K562 (cell line): ENCODE data around the gene TMEM120B. TPM values are rescaled to one million over a fixed set of nuclear protein-coding genes. Genes with fewer than 3 reads are reported as not detected.
A peak's percentile ranks its signal among the peaks of the same experiment; 100 is the strongest.

Experiments
- ARID3A ChIP-seq: IDR thresholded peaks from 2 replicates; pipeline ENCODE4 v1.6.1; 2012; ENCODE audit warnings: low read depth, low read length, improper control_type of control experiment, borderline replicate concordance
- ETV6 ChIP-seq, 3 experiments: fragments of 150-350 bp in 1 of 3; sonication (generic) in 1 of 3; formaldehyde crosslinking in 1 of 3; IDR thresholded peaks; 2 replicates each; pipeline versions ENCODE4 v1.6.1 to v1.8.0; 2014 to 2022; ENCODE audit warnings: borderline replicate concordance in 2 of 3, low read depth in 2 of 3, antibody characterized with exemption in 1 of 3, low read length in 1 of 3, mild to moderate bottlenecking in 1 of 3, missing genetic modification reagents in 1 of 3
- FOXK1 ChIP-seq: sonication (generic); formaldehyde crosslinking; IDR thresholded peaks from 2 replicates; pipeline ENCODE4 v1.8.0; 2022; ENCODE audit warnings: missing genetic modification reagents, mild to moderate bottlenecking, borderline replicate concordance
- JUN ChIP-seq, 2 experiments: sonication (generic) in 1 of 2; formaldehyde crosslinking in 1 of 2; IDR thresholded peaks; 2 replicates each; pipeline versions ENCODE4 v1.6.1 to v1.8.0; 2012 to 2022; ENCODE audit warnings: borderline replicate concordance in 2 of 2, mild to moderate bottlenecking in 2 of 2, improper control_type of control experiment in 1 of 2, low read depth in 1 of 2, low read length in 1 of 2, missing genetic modification reagents in 1 of 2
- MTA1 ChIP-seq: fragments of 450-650 bp; IDR thresholded peaks from 2 replicates; pipeline ENCODE4 v1.6.1; 2017; ENCODE audit warnings: borderline replicate concordance
- MYC ChIP-seq, 2 experiments: fragments of 250-450 bp in 1 of 2; sonication (Bioruptor Pico) in 1 of 2; IDR thresholded peaks; 2 replicates each; pipeline versions ENCODE4 v1.5.1 to v1.6.1; 2012 to 2021; ENCODE audit warnings: low read depth in 2 of 2, borderline replicate concordance in 1 of 2, improper control_type of control experiment in 1 of 2, low read length in 1 of 2, mild to moderate bottlenecking in 1 of 2, moderate library complexity in 1 of 2
- SRF ChIP-seq, 2 experiments: fragments of 250-450, 450-650 bp in 1 of 2; sonication (Bioruptor Pico) in 1 of 2; sonication (generic) in 1 of 2; formaldehyde crosslinking; IDR thresholded peaks; 2 replicates each; pipeline versions ENCODE4 v1.5.0 to v1.5.1; 2020 to 2022; ENCODE audit warnings: mild to moderate bottlenecking in 1 of 2, missing genetic modification reagents in 1 of 2
- STAT6 ChIP-seq: sonication (generic); formaldehyde crosslinking; IDR thresholded peaks from 2 replicates; pipeline ENCODE4 v1.8.1; 2023; ENCODE audit warnings: mild to moderate bottlenecking, missing genetic modification reagents
- TFAP4 ChIP-seq: sonication (generic); formaldehyde crosslinking; IDR thresholded peaks from 2 replicates; pipeline ENCODE4 v1.8.0; 2022; ENCODE audit warnings: missing genetic modification reagents, mild to moderate bottlenecking, moderate library complexity, borderline replicate concordance
- ZFP30 ChIP-seq: fragments of 250-450 bp; sonication (Bioruptor Pico); IDR thresholded peaks from 2 replicates; pipeline ENCODE4 v1.8.0; 2022; ENCODE audit warnings: moderate library complexity, mild to moderate bottlenecking, inconsistent platforms, borderline replicate concordance
- ZNF217 ChIP-seq: sonication (generic); formaldehyde crosslinking; IDR thresholded peaks from 2 replicates; pipeline ENCODE4 v1.8.0; 2022; ENCODE audit warnings: mild to moderate bottlenecking, missing genetic modification reagents
- polyA plus RNA-seq, 8 experiments: library from polyadenylated mRNA; depleted of rRNA in 4 of 8; stranded (reverse) in 5 of 8; unstranded in 3 of 8; fragments of >200 nt; fragmentation: Nextera tagmentation in 2 of 8; fragmentation: Illumina TruSeq in 1 of 8; extraction: Ambion mirVana in 2 of 8; extraction: Trizol in 1 of 8; gene quantifications; 2 replicates each; pipeline versions ENCODE4 v1.2.1 to v1.2.3, GENCODE V29; 2011 to 2014; ENCODE audit warnings: inconsistent platforms in 1 of 8, missing spikeins in 1 of 8
- total RNA-seq, 7 experiments: library from RNA; depleted of rRNA in 6 of 7; stranded (reverse); fragments of >200 nt in 6 of 7; fragmentation: Illumina TruSeq in 2 of 7; extraction: Trizol in 2 of 7; gene quantifications; 2 replicates each; pipeline versions ENCODE4 v1.2.1 to v1.2.3, GENCODE V29; 2011 to 2021; ENCODE audit warnings: low replicate concordance in 1 of 7
- TF ChIP-seq, protein P1 (sequence below): fragments of 450-650 bp; formaldehyde crosslinking; IDR thresholded peaks from 2 replicates; pipeline ENCODE4 v1.4.0; 2022; ENCODE audit warnings: missing genetic modification characterization
- TF ChIP-seq, protein P2 (sequence below): fragments of 450-650 bp; IDR thresholded peaks from 2 replicates; pipeline ENCODE4 v1.6.1; 2016; ENCODE audit warnings: antibody characterized with exemption

TMEM120B gene
- total and polyA plus RNA-seq, 9 of the 15 experiments (the other 6 are each of a cell fraction or from before 2014, with no cell fraction given) = 1.7 to 18.6 (median 7.4) TPM

GRCh38 chr12:121811434-121812319 lies 99.1 kb downstream of the TMEM120B start (continued):
- TF ChIP-seq, protein P1, sequence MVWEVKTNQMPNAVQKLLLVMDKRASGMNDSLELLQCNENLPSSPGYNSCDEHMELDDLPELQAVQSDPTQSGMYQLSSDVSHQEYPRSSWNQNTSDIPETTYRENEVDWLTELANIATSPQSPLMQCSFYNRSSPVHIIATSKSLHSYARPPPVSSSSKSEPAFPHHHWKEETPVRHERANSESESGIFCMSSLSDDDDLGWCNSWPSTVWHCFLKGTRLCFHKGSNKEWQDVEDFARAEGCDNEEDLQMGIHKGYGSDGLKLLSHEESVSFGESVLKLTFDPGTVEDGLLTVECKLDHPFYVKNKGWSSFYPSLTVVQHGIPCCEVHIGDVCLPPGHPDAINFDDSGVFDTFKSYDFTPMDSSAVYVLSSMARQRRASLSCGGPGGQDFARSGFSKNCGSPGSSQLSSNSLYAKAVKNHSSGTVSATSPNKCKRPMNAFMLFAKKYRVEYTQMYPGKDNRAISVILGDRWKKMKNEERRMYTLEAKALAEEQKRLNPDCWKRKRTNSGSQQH (CRISPR knock-in tag) = no peak
- TF ChIP-seq MTA1 = no peak
- no peak for TF ChIP-seq ARID3A
- TF ChIP-seq MYC (IDR thresholded peaks at IDR 0.05; ENCODE audit: low read depth, low read length) = no peak
- TF ChIP-seq MYC (CRISPR knock-in tag; IDR thresholded peaks at IDR 0.05; ENCODE audit: borderline replicate concordance, low read depth) = 0 out of 2 replicates have a peak, but pooled peaks have one; percentile 31
- TF ChIP-seq, protein P2, sequence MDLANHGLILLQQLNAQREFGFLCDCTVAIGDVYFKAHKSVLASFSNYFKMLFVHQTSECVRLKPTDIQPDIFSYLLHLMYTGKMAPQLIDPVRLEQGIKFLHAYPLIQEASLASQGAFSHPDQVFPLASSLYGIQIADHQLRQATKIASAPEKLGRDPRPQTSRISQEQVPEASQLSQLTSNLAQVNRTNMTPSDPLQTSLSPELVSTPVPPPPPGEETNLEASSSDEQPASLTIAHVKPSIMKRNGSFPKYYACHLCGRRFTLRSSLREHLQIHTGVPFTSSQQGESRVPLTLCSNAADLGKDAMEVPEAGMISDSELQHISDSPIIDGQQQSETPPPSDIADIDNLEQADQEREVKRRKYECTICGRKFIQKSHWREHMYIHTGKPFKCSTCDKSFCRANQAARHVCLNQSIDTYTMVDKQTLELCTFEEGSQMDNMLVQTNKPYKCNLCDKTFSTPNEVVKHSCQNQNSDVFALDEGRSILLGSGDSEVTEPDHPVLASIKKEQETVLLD = no peak
- no peak for TF ChIP-seq ZFP30
- no peak for TF ChIP-seq TFAP4 (CRISPR knock-in tag)
- TF ChIP-seq SRF (CRISPR knock-in tag; IDR thresholded peaks at IDR 0.05) = no peak
- peak; percentile 39; the same call in 1 of the 2 replicates for TF ChIP-seq STAT6 (CRISPR knock-in tag)
- TF ChIP-seq ETV6 (IDR thresholded peaks at IDR 0.05; ENCODE audit: borderline replicate concordance in 1 of 2, low read depth in 2 of 2, low read length in 1 of 2) = no peak
- TF ChIP-seq ETV6 (CRISPR knock-in tag; IDR thresholded peaks at IDR 0.05; ENCODE audit: borderline replicate concordance) = no peak
- TF ChIP-seq FOXK1 = no peak
- no peak for TF ChIP-seq ZNF217 (CRISPR knock-in tag)
- no peak for TF ChIP-seq JUN (IDR thresholded peaks at IDR 0.05; ENCODE audit: borderline replicate concordance, low read depth, low read length)
- TF ChIP-seq JUN (CRISPR knock-in tag; IDR thresholded peaks at IDR 0.05; ENCODE audit: borderline replicate concordance) = 0 out of 2 replicates have a peak, but pooled peaks have one; percentile 60
